ENCODE measurements around the gene PARS2.

The PARS2 gene

GRCh38 chr1:54716299-54717047 is 47.9 kb downstream of the PARS2 start:
- DNase-seq: peak; percentile 23

- peak; percentile 87 for DNase-seq
Measured at GRCh38 chr1:54715493-54716298, 48.6 kb downstream of the PARS2 start, which contains the start of gene TTC4. Gene TTC4, plus strand, starts transcription at chr1:54715861. Its CDS starts 48 bp downstream, at chr1:54715909.

GRCh38 chr1:54714881-54715492 is 49.3 kb downstream of the PARS2 start:
- DNase-seq: no peak

- no peak for DNase-seq
Measured at GRCh38 chr1:54711536-54711935, 52.8 kb downstream of the PARS2 start.

- DNase-seq: no peak
Measured at GRCh38 chr1:54710841-54711240, 53.5 kb downstream of the PARS2 start.

GRCh38 chr1:54710434-54710833 is 53.9 kb downstream of the PARS2 start:
- DNase-seq: no peak

GRCh38 chr1:54709547-54710292 is 54.6 kb downstream of the PARS2 start:
- no peak for DNase-seq

GRCh38 chr1:54708385-54708784 is 55.9 kb downstream of the PARS2 start:
- no peak for DNase-seq
